ENCODE data around the gene LIN7A.

The LIN7A gene

DNA sequence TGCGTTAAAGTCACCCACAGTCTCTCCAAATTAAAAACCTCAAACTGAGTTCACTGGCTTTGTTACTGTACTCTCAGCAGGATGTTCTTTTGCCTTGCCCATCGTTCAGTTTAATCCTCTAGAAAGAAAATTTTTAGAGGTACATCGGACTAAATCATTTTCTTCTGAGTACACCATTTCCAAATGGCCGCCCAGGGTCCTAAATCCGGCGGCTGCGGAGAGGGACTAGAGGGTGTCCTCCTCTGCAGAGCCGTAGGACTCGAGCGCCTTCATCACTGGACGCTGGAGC lies 1.4 kb downstream of the LIN7A start:
- DNase-seq (no peak), ATAC-seq (ENCODE audit: insufficient read depth, low read depth) (no peak)
- Histone ChIP-seq H3K9me3 (ENCODE audit: insufficient read depth, low read length, severe bottlenecking) (no peaks in the 10 kb centered on the region), H3K79me2 (ENCODE audit: insufficient read depth, low read length) (no peaks in the 10 kb centered on the region), H2AFZ (ENCODE audit: low read depth, low read length) (no peak overlapping the region), H3K27ac (ENCODE audit: low read length) (no peak overlapping the region), H3K36me3 (ENCODE audit: insufficient read depth, low read length) (no peaks in the 10 kb centered on the region), H4K20me1 (ENCODE audit: insufficient read depth, low read length) (no peaks in the 10 kb centered on the region), H3K27me3 (ENCODE audit: insufficient read depth, low read length, poor library complexity) (no peaks in the 10 kb centered on the region), H3K9ac (ENCODE audit: low read depth, low read length) (no peak overlapping the region), H3K4me2 (ENCODE audit: insufficient read depth, low read length) (no peak overlapping the region), H3K4me3 (ENCODE audit: low read depth in 1 of 2, low read length in 2 of 2) (no peak overlapping the region), H3K4me1 (ENCODE audit: insufficient read depth, low read length) (no peaks in the 10 kb centered on the region)
- TF ChIP-seq EZH2 (IDR thresholded peaks at IDR 0.05; ENCODE audit: borderline replicate concordance, low read depth, low read length, severe bottlenecking), result no peak
- TF ChIP-seq, protein P1, sequence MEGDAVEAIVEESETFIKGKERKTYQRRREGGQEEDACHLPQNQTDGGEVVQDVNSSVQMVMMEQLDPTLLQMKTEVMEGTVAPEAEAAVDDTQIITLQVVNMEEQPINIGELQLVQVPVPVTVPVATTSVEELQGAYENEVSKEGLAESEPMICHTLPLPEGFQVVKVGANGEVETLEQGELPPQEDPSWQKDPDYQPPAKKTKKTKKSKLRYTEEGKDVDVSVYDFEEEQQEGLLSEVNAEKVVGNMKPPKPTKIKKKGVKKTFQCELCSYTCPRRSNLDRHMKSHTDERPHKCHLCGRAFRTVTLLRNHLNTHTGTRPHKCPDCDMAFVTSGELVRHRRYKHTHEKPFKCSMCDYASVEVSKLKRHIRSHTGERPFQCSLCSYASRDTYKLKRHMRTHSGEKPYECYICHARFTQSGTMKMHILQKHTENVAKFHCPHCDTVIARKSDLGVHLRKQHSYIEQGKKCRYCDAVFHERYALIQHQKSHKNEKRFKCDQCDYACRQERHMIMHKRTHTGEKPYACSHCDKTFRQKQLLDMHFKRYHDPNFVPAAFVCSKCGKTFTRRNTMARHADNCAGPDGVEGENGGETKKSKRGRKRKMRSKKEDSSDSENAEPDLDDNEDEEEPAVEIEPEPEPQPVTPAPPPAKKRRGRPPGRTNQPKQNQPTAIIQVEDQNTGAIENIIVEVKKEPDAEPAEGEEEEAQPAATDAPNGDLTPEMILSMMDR (IDR thresholded peaks at IDR 0.05; ENCODE audit: borderline replicate concordance, extremely low read depth, low read length, poor library complexity, severe bottlenecking), result no peak

DNA sequence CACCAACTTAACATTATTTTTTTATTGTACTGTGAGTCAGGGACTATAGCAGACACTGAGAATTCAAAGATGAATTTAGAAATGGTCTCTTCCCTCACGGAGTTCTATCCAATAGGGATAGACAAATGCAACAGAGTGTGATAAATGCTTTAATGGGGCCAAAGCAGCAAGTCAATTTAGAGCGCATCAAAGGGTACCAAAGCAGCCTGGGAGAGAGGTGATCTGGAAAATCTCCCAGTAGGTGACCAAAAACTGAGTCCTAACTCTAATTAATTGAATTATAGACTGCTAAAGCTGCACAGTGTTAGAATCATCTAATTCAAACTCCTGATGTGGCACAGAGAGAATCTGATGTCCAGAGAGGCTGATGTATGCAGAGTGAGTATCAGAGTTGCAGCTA lies 2.6 kb downstream of the LIN7A start:
- H3K4me3 ChIP-seq (ENCODE audit: low read depth in 1 of 2, low read length in 2 of 2), result no peak overlapping the region
- TF ChIP-seq, protein P1 (IDR thresholded peaks at IDR 0.05; ENCODE audit: borderline replicate concordance, extremely low read depth, low read length, poor library complexity, severe bottlenecking), result no peak
- no peak for TF ChIP-seq EZH2 (IDR thresholded peaks at IDR 0.05; ENCODE audit: borderline replicate concordance, low read depth, low read length, severe bottlenecking)
- no peaks in the 10 kb centered on the region for H3K79me2 ChIP-seq (ENCODE audit: insufficient read depth, low read length)
- H3K27ac ChIP-seq (ENCODE audit: low read length), result no peak overlapping the region
- DNase-seq (no peak), ATAC-seq (ENCODE audit: insufficient read depth, low read depth) (no peak)
- no peaks in the 10 kb centered on the region for H3K4me1 ChIP-seq (ENCODE audit: insufficient read depth, low read length)
- no peak overlapping the region for H3K4me2 ChIP-seq (ENCODE audit: insufficient read depth, low read length)
- H3K9ac ChIP-seq (ENCODE audit: low read depth, low read length), result no peak overlapping the region
- H2AFZ ChIP-seq (ENCODE audit: low read depth, low read length), result no peak overlapping the region
- no peaks in the 10 kb centered on the region for H3K36me3 ChIP-seq (ENCODE audit: insufficient read depth, low read length)
- no peaks in the 10 kb centered on the region for H3K27me3 ChIP-seq (ENCODE audit: insufficient read depth, low read length, poor library complexity)
- H4K20me1 ChIP-seq (ENCODE audit: insufficient read depth, low read length), result no peaks in the 10 kb centered on the region
- H3K9me3 ChIP-seq (ENCODE audit: insufficient read depth, low read length, severe bottlenecking), result no peaks in the 10 kb centered on the region

DNA sequence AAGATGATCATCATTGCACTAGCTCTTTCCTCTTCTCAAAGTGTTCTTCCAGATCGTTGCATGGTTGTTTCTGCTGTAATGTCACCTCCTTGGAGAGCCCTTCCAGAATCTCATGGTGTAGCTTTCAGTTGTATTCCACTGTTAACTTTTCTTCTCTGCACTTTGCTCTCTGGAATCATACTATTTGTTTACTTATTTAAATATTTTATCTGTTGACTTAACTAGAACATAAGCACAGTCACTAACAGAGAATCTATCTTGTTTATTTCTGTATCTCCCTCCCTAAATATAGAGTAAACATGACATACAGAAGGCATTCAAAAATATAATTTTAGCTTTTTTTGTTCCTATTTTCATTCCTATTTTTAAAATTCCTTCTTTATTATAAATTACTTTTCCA lies 11.8 kb downstream of the LIN7A start:
- TF ChIP-seq, protein P1 (IDR thresholded peaks at IDR 0.05; ENCODE audit: borderline replicate concordance, extremely low read depth, low read length, poor library complexity, severe bottlenecking), result no peak
- TF ChIP-seq EZH2 (IDR thresholded peaks at IDR 0.05; ENCODE audit: borderline replicate concordance, low read depth, low read length, severe bottlenecking), result no peak
- H3K4me2 ChIP-seq (ENCODE audit: insufficient read depth, low read length), result no peak overlapping the region
- ATAC-seq (ENCODE audit: insufficient read depth, low read depth) (no peak), DNase-seq (no peak)
- H3K27ac ChIP-seq (ENCODE audit: low read length), result no peak overlapping the region
- H3K79me2 ChIP-seq (ENCODE audit: insufficient read depth, low read length), result no peaks in the 10 kb centered on the region
- H3K4me3 ChIP-seq (ENCODE audit: low read depth in 1 of 2, low read length in 2 of 2), result no peak overlapping the region
- H3K36me3 ChIP-seq (ENCODE audit: insufficient read depth, low read length), result no peaks in the 10 kb centered on the region
- no peaks in the 10 kb centered on the region for H3K4me1 ChIP-seq (ENCODE audit: insufficient read depth, low read length)
- no peak overlapping the region for H3K9ac ChIP-seq (ENCODE audit: low read depth, low read length)
- no peak overlapping the region for H2AFZ ChIP-seq (ENCODE audit: low read depth, low read length)
- no peaks in the 10 kb centered on the region for H3K9me3 ChIP-seq (ENCODE audit: insufficient read depth, low read length, severe bottlenecking)
- no peaks in the 10 kb centered on the region for H4K20me1 ChIP-seq (ENCODE audit: insufficient read depth, low read length)
- no peaks in the 10 kb centered on the region for H3K27me3 ChIP-seq (ENCODE audit: insufficient read depth, low read length, poor library complexity)

DNA sequence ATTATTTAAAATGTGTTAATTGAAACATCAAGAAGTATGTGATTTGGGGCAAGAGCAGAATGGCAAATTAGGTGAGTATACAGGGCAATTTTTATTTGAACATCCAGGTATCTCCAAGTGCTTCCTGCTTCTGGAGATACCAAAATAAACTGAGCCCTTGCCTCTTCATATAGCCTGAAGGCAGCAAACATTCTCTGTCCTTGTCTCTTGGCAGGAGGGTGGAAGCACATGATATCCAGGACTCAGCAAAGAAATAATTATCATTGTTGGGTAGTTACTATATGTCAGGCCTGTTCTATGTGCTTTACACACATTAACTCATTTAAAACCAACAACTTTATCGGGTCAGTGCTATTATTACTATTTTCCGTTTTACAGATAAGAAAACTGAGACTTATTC lies 12.5 kb downstream of the LIN7A start:
- ATAC-seq (ENCODE audit: insufficient read depth, low read depth), result no peak
- Histone ChIP-seq H3K27ac (ENCODE audit: low read length) (no peak overlapping the region), H3K4me1 (ENCODE audit: insufficient read depth, low read length) (no peaks in the 10 kb centered on the region), H3K4me3 (ENCODE audit: low read depth in 1 of 2, low read length in 2 of 2) (no peak overlapping the region), H3K9ac (ENCODE audit: low read depth, low read length) (no peak overlapping the region), H3K9me3 (ENCODE audit: insufficient read depth, low read length, severe bottlenecking) (no peaks in the 10 kb centered on the region), H3K4me2 (ENCODE audit: insufficient read depth, low read length) (no peak overlapping the region), H2AFZ (ENCODE audit: low read depth, low read length) (no peak overlapping the region), H4K20me1 (ENCODE audit: insufficient read depth, low read length) (no peaks in the 10 kb centered on the region), H3K27me3 (ENCODE audit: insufficient read depth, low read length, poor library complexity) (no peaks in the 10 kb centered on the region), H3K79me2 (ENCODE audit: insufficient read depth, low read length) (no peaks in the 10 kb centered on the region), H3K36me3 (ENCODE audit: insufficient read depth, low read length) (no peaks in the 10 kb centered on the region)
- DNase-seq, result no peak
- no peak for TF ChIP-seq EZH2 (IDR thresholded peaks at IDR 0.05; ENCODE audit: borderline replicate concordance, low read depth, low read length, severe bottlenecking)
- TF ChIP-seq, protein P1 (IDR thresholded peaks at IDR 0.05; ENCODE audit: borderline replicate concordance, extremely low read depth, low read length, poor library complexity, severe bottlenecking), result no peak
